NB4 (cell line): ENCODE results near the gene EHD3.

Experiments
- DNase-seq: peaks from one replicate; pipeline ENCODE4 v3.0.0; 2010; ENCODE audit warnings: low read depth
- H3K4me3 ChIP-seq: one replicate; pipeline ENCODE4 v1.5.1; 2011; ENCODE audit warnings: mild to moderate bottlenecking, low read depth, low read length, moderate library complexity
- MYC ChIP-seq: IDR thresholded peaks from 2 replicates; pipeline ENCODE4 v1.6.1; 2011; ENCODE audit warnings: low read depth, low read length
- POLR2A ChIP-seq: IDR thresholded peaks from 2 replicates; pipeline ENCODE4 v1.6.1; 2011; ENCODE audit warnings: mild to moderate bottlenecking; ENCODE audit not compliant: insufficient read length; ENCODE audit errors: extremely low read depth
- TF ChIP-seq, protein P1 (sequence below): IDR thresholded peaks from one replicate; pipeline ENCODE4 v1.5.1; 2012; ENCODE audit warnings: low read depth, low read length
- TF ChIP-seq, protein P2 (sequence below): IDR thresholded peaks from 2 replicates; pipeline ENCODE4 v1.6.1; 2011; ENCODE audit warnings: low read depth, low read length

EHD3 gene

DNA sequence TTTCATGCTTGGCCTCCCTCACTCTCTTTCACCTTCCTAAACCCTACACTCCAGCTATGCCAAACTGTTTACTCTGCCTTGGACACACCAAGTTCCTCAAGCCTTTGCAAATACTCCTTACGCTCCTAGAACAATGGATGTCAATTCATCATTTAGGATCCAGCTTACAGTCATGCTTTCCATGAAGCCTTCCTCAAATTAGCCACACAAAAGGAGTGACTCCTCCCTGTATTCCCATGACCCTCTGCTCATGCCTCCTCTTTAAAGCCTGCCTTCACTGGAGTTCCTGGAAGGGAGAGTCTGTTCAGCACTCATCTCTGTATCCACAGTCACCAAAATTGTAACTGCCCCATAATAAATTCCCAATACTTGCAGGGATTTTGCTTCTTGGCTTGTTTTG is 721 bp upstream of the EHD3 start:
- H3K4me3 ChIP-seq, result no peak overlapping the region
- TF ChIP-seq MYC (no peak), POLR2A (no peak)
- TF ChIP-seq, protein P1, sequence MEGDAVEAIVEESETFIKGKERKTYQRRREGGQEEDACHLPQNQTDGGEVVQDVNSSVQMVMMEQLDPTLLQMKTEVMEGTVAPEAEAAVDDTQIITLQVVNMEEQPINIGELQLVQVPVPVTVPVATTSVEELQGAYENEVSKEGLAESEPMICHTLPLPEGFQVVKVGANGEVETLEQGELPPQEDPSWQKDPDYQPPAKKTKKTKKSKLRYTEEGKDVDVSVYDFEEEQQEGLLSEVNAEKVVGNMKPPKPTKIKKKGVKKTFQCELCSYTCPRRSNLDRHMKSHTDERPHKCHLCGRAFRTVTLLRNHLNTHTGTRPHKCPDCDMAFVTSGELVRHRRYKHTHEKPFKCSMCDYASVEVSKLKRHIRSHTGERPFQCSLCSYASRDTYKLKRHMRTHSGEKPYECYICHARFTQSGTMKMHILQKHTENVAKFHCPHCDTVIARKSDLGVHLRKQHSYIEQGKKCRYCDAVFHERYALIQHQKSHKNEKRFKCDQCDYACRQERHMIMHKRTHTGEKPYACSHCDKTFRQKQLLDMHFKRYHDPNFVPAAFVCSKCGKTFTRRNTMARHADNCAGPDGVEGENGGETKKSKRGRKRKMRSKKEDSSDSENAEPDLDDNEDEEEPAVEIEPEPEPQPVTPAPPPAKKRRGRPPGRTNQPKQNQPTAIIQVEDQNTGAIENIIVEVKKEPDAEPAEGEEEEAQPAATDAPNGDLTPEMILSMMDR, result no peak
- TF ChIP-seq, protein P2, sequence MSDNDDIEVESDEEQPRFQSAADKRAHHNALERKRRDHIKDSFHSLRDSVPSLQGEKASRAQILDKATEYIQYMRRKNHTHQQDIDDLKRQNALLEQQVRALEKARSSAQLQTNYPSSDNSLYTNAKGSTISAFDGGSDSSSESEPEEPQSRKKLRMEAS, result no peak
- DNase-seq, result no peak

GRCh38 chr2:31234683-31235503 is 941 bp downstream of the EHD3 start:
- no peak for TF ChIP-seq MYC
- TF ChIP-seq, protein P2, result no peak
- no peak overlapping the region for H3K4me3 ChIP-seq

GRCh38 chr2:31235504-31235902 is 1.6 kb downstream of the EHD3 start:
- no peak for TF ChIP-seq MYC
- TF ChIP-seq, protein P2, result no peak
- no peak for TF ChIP-seq POLR2A
- TF ChIP-seq, protein P1, result no peak
- no peak overlapping the region for H3K4me3 ChIP-seq
- peak; percentile 21 for DNase-seq

More at GRCh38 chr2:31234683-31235503, 941 bp downstream of the EHD3 start:
- DNase-seq, result no peak

DNA sequence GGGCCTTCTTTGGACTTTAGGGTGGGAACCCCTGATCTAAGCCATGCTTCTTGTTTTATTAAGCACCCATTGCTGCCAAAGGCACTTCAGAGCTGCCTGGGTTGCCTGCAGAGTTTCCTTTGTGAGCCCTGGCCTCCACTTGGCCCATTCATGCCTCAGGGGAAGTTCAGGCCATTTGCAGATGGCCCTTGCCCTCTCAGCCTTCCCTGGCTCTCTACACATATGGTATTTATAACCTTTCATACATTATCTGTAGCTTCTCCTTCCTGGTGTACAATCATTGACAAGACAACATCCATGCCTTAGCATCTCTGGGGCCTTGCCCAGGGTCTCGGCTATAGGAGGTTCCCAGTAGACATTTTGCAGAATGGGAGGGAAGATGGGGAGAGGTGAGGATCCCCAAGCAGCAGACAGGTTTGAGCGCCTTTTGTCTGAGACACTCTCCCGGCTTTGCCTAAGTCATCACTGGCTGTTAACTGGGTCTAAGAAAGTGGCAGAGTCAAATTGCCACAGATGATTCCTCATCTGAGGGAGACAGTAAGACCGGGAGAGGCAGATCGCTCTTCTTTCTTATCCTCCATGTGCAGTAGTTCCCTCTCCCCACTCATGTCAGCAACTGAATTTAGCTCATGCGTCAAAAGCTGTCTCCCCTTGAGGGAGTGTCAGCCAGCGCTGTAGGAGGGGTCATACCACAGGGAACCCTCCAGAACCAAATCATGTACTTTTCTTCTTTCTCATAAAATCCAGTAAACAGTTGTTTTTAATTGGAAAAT is 2.7 kb downstream of the EHD3 start:
- no peak overlapping the region for H3K4me3 ChIP-seq
- TF ChIP-seq MYC, result no peak
- TF ChIP-seq, protein P2, result no peak
- TF ChIP-seq, protein P1, result no peak
- no peak for TF ChIP-seq POLR2A
- no peak for DNase-seq

DNA sequence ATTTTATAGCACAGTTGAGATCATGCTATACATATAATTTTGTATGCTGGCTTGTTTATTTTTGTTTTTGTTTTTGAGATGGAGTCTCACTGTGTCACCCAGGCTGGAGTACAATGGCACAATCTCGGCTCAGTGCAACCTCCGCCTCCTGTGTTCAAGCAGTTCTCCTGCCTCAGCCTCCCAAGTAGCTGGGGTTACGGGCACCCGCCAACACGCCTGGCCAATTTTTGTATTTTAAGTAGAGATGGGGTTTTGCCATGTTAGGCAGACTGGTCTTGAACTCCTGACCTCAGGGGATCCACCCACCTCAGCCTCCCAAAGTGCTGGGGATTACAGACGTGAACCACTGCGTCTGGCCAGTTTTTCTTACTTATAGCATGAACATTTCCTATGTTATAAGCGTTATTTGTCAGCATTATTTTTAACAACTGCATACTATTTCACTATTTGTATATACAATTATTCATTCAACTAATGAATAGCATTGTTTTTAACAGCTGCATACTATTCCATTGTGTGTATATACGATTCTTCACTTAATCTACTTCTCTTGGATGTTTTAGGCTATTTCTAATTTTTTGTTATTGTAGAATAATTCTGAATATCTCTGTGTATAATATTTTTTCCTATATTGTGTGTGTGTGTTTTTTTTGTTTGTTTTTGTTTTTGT is 3.5 kb downstream of the EHD3 start:
- H3K4me3 ChIP-seq, result no peak overlapping the region
- TF ChIP-seq POLR2A, result no peak
- TF ChIP-seq, protein P2, result no peak
- no peak for DNase-seq

DNA sequence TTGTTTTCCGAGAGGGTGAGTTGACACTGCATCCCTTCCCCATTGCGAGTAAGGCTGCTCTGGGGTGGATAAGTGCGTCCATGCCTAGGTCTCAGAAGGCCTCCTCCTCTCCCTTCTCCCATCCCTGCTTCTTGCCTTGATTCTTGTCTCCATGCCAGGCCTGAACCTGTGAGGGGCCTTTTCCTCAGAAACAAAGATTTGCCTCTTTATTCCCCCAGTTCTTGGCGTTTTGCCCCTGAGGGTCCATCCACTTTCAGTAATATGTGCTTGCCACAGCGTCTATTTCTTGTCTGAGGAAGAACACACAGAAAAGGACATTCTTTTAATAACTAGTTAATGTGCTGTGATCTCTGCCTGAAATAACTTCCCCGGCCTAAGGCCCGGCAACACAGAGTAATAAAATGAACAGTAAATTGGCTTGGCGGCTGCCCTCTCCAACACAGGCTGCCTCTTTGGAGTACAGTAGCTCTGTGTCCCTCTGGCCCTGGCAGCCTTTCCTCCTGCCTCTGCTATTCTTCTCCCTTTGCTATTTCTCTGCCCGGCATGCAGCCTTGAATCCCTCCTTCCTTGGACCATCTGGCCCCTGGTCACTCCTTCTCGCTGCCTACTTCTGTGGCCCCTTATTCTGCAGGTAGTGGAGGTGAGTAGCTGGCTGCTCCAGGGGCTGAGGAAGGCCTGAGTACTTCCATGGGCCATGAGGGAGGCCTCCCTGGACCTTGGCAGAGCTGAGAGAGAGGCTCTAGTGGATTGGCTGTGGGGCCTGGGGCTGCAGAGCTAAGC is 4.4 kb downstream of the EHD3 start:
- H3K4me3 ChIP-seq, result no peak overlapping the region
- TF ChIP-seq, protein P2, result no peak
- TF ChIP-seq POLR2A (no peak), MYC (no peak)
- TF ChIP-seq, protein P1, result no peak
- DNase-seq, result no peak
